ENCODE data around the gene RFC2. TPM values are rescaled to one million over a fixed set of nuclear protein-coding genes. Genes with fewer than 3 reads are reported as not detected.

The RFC2 gene
- total RNA-seq, 2 donors from 2014 or later = 56.7 to 71.6 TPM

DNA sequence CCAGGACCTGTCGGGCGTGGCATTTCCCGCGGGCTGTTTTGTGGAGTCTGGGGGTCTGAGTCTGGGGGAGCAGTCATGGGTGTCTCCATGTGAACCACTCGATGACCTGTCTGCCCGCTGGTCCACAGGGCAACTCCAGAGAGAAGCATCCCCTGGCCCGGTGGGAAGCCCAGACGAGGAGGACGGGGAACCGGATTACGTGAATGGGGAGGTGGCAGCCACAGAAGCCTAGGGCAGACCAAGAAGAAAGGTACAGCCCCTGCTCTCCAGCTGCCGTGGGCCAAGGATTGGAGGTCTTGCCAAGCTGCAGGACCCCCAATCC, 29.7 kb downstream of the RFC2 start:
- H3K27ac Mint-ChIP-seq = no peak overlapping the region
- H3K27me3 Mint-ChIP-seq (ENCODE audit: insufficient read depth) = no peaks in the 10 kb centered on the region
- no peak overlapping the region for H3K4me3 ChIP-seq (ENCODE audit: low read length)
- 97 to 100% methylated on average over 5 to 12 of the region's 12 CpGs for WGBS, 2 experiments (ENCODE audit: insufficient coverage in 1 of 2, insufficient read length in 1 of 2)
- H3K36me3 ChIP-seq (ENCODE audit: control insufficient read depth, insufficient read depth, low read length) = peaks cover 24% of the 10 kb centered on the region
- no peaks in the 10 kb centered on the region for H3K27me3 ChIP-seq (ENCODE audit: control insufficient read depth, insufficient read depth, low read length, poor library complexity, severe bottlenecking)
- H3K9me3 ChIP-seq (ENCODE audit: control insufficient read depth, low read length) = no peaks in the 10 kb centered on the region
- no peak for DNase-seq
- H3K4me1 Mint-ChIP-seq = no peaks in the 10 kb centered on the region
- H3K9ac ChIP-seq (ENCODE audit: extremely low read depth, low read length, poor library complexity, severe bottlenecking) = no peak overlapping the region
- H3K27ac ChIP-seq (ENCODE audit: low read depth, low read length) = no peak overlapping the region
- H3K4me1 ChIP-seq (ENCODE audit: control insufficient read depth, insufficient read depth, low read length) = no peaks in the 10 kb centered on the region
- H3K36me3 Mint-ChIP-seq (ENCODE audit: low read depth) = peaks cover 24% of the 10 kb centered on the region
- H3K4me3 Mint-ChIP-seq = no peak overlapping the region
- no peaks in the 10 kb centered on the region for H3K9me3 Mint-ChIP-seq
- TF ChIP-seq, protein P1, sequence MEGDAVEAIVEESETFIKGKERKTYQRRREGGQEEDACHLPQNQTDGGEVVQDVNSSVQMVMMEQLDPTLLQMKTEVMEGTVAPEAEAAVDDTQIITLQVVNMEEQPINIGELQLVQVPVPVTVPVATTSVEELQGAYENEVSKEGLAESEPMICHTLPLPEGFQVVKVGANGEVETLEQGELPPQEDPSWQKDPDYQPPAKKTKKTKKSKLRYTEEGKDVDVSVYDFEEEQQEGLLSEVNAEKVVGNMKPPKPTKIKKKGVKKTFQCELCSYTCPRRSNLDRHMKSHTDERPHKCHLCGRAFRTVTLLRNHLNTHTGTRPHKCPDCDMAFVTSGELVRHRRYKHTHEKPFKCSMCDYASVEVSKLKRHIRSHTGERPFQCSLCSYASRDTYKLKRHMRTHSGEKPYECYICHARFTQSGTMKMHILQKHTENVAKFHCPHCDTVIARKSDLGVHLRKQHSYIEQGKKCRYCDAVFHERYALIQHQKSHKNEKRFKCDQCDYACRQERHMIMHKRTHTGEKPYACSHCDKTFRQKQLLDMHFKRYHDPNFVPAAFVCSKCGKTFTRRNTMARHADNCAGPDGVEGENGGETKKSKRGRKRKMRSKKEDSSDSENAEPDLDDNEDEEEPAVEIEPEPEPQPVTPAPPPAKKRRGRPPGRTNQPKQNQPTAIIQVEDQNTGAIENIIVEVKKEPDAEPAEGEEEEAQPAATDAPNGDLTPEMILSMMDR (conservative IDR thresholded peaks at IDR 0.05) = no peak

GRCh38 chr7:74223711-74224510, 30.3 kb downstream of the RFC2 start:
- Mint-ChIP-seq H3K4me3 (no peak overlapping the region), H3K9me3 (no peaks in the 10 kb centered on the region), H3K27me3 (ENCODE audit: insufficient read depth) (no peaks in the 10 kb centered on the region), H3K4me1 (no peaks in the 10 kb centered on the region), H3K36me3 (ENCODE audit: low read depth) (peaks cover 18% of the 10 kb centered on the region), H3K27ac (no peak overlapping the region)
- WGBS, 2 experiments (ENCODE audit: insufficient coverage in 1 of 2, insufficient read length in 1 of 2) = 93 to 98% methylated on average over 9 to 18 of the region's 18 CpGs
- Histone ChIP-seq H3K9me3 (ENCODE audit: control insufficient read depth, low read length) (no peaks in the 10 kb centered on the region), H3K4me1 (ENCODE audit: control insufficient read depth, insufficient read depth, low read length) (no peaks in the 10 kb centered on the region), H3K27ac (ENCODE audit: low read depth, low read length) (no peak overlapping the region), H3K4me3 (ENCODE audit: low read length) (no peak overlapping the region), H3K27me3 (ENCODE audit: control insufficient read depth, insufficient read depth, low read length, poor library complexity, severe bottlenecking) (no peaks in the 10 kb centered on the region), H3K9ac (ENCODE audit: extremely low read depth, low read length, poor library complexity, severe bottlenecking) (no peak overlapping the region), H3K36me3 (ENCODE audit: control insufficient read depth, insufficient read depth, low read length) (peaks cover 18% of the 10 kb centered on the region)
- no peak for DNase-seq
- TF ChIP-seq, protein P1 (conservative IDR thresholded peaks at IDR 0.05) = no peak

DNA sequence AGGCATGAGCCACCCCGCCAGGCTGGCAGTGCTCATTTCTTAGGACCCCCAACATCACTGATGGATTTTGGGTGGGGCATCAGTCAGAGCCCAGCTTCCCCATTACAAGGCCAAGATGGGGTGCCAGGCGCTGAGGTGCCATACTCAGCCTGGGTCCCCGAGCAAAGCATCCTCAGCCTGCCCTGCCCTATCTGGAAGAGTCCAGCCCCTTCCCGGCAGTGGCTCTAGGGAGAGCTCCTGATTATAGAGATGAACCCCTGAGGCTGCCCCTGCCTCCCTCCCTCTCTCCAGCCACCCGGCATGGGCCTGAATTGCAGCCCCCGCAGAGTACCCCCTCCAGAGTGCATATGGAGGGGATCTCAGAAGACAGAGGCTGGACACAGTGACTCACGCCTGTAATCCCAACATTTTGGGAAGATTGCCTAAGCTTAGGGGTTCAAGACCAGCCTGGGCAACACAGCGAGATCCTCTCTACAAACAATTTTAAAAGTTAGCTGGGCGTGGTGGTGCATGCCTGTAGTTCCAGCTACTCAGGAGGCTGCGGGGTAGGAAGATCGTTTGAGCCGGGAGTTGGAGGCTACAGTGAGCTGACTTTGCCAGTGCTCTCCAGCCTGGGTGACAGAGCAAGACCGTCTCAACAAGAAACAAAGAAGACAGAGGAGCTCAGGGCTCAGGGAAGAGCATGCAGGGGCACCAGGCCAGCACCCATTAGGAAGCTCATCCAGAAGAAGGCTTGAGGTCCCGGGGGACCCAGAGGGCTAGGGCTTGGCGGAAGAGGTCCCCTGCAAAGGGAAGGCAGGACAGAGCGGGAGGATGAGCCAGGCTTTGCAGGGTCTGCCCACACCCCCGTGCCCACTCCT, 31.1 kb downstream of the RFC2 start:
- H3K27me3 Mint-ChIP-seq (ENCODE audit: insufficient read depth) = no peaks in the 10 kb centered on the region
- H3K36me3 ChIP-seq (ENCODE audit: control insufficient read depth, insufficient read depth, low read length) = peaks cover 17% of the 10 kb centered on the region
- no peaks in the 10 kb centered on the region for H3K9me3 ChIP-seq (ENCODE audit: control insufficient read depth, low read length)
- H3K4me1 Mint-ChIP-seq = no peaks in the 10 kb centered on the region
- TF ChIP-seq, protein P1 (conservative IDR thresholded peaks at IDR 0.05) = no peak
- 92 to 94% methylated on average over 12 to 17 of the region's 17 CpGs for WGBS, 2 experiments (ENCODE audit: insufficient coverage in 1 of 2, insufficient read length in 1 of 2)
- no peak overlapping the region for H3K4me3 ChIP-seq (ENCODE audit: low read length)
- no peak for DNase-seq
- H3K4me3 Mint-ChIP-seq = no peak overlapping the region
- H3K27me3 ChIP-seq (ENCODE audit: control insufficient read depth, insufficient read depth, low read length, poor library complexity, severe bottlenecking) = no peaks in the 10 kb centered on the region
- no peak overlapping the region for H3K27ac ChIP-seq (ENCODE audit: low read depth, low read length)
- no peaks in the 10 kb centered on the region for H3K4me1 ChIP-seq (ENCODE audit: control insufficient read depth, insufficient read depth, low read length)
- peaks cover 16% of the 10 kb centered on the region for H3K36me3 Mint-ChIP-seq (ENCODE audit: low read depth)
- no peaks in the 10 kb centered on the region for H3K9me3 Mint-ChIP-seq
- no peak overlapping the region for H3K27ac Mint-ChIP-seq
- H3K9ac ChIP-seq (ENCODE audit: extremely low read depth, low read length, poor library complexity, severe bottlenecking) = no peak overlapping the region

All from endodermal cell (in vitro differentiated cells).